ENCODE measurements around the gene PCAT7. TPM values are rescaled to one million over a fixed set of nuclear protein-coding genes. Genes with fewer than 3 reads are reported as not detected.
A peak's percentile ranks its signal among the peaks of the same experiment; 100 is the strongest.

Gene PCAT7
- total RNA-seq, 1 donor from 2014 or later, result 0.35 TPM

DNA sequence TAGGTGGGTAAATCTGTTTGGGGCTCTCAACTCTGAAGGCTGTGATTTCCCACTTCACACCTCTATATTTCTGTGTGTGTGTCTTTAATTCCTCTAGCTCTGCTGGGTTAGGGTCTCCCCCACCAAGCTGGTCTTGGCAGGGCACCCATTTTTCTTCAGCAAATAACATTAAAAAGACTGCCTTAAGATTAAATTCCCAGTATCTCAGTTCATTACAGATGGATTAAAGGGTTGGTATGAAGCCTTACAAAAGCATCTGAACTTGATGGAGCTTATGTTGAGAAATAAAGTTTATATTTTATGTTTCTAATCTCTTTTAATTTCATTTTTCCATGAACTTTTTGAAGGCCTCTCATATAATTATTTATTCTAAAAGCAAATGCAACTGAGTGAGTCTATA is 11.7 kb downstream of the PCAT7 start:
- intact Hi-C loops (cut with DNase I), result no loop called here
- no peak for DNase-seq
- H3K9me3 ChIP-seq, result no peaks in the 10 kb centered on the region
- H3K4me1 ChIP-seq, result no peaks in the 10 kb centered on the region
- H3K4me3 ChIP-seq, result no peak overlapping the region
- no peak overlapping the region for H3K27ac ChIP-seq
- no peaks in the 10 kb centered on the region for H3K36me3 ChIP-seq
- ATAC-seq, result no peak
- no peaks in the 10 kb centered on the region for H3K27me3 ChIP-seq
- TF ChIP-seq, protein P1, sequence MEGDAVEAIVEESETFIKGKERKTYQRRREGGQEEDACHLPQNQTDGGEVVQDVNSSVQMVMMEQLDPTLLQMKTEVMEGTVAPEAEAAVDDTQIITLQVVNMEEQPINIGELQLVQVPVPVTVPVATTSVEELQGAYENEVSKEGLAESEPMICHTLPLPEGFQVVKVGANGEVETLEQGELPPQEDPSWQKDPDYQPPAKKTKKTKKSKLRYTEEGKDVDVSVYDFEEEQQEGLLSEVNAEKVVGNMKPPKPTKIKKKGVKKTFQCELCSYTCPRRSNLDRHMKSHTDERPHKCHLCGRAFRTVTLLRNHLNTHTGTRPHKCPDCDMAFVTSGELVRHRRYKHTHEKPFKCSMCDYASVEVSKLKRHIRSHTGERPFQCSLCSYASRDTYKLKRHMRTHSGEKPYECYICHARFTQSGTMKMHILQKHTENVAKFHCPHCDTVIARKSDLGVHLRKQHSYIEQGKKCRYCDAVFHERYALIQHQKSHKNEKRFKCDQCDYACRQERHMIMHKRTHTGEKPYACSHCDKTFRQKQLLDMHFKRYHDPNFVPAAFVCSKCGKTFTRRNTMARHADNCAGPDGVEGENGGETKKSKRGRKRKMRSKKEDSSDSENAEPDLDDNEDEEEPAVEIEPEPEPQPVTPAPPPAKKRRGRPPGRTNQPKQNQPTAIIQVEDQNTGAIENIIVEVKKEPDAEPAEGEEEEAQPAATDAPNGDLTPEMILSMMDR (IDR thresholded peaks at IDR 0.05), result no peak

DNA sequence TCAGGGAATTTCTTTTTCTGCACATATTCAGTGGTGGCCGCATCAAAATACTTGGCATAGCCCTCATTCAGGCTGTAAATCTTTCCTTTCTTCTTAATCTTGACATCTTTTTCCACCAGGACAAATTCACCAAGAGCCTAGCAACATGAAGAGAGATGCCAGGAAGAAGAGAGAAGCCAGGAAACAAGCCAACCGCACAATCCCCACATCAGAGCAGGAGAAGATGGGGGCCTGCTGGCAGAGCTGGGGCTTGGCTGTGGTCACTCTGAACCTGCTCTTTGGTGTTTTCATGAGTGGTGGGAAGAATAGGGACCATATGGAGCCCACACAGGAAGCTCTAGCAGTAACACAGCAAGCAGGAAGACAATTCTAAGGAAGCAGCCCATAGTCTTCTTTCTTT is 12.4 kb downstream of the PCAT7 start:
- no peak overlapping the region for H3K27ac ChIP-seq
- no peak for ATAC-seq
- H3K4me3 ChIP-seq, result no peak overlapping the region
- H3K9me3 ChIP-seq, result no peaks in the 10 kb centered on the region
- TF ChIP-seq, protein P1 (IDR thresholded peaks at IDR 0.05), result no peak
- H3K27me3 ChIP-seq, result no peaks in the 10 kb centered on the region
- DNase-seq, result no peak
- intact Hi-C loops (cut with DNase I), result no loop called here
- H3K4me1 ChIP-seq, result no peaks in the 10 kb centered on the region
- no peaks in the 10 kb centered on the region for H3K36me3 ChIP-seq

- H3K4me3 ChIP-seq, result no peak overlapping the region
- H3K27ac ChIP-seq, result no peak overlapping the region
- H3K36me3 ChIP-seq, result no peaks in the 10 kb centered on the region
- intact Hi-C loops (cut with DNase I), result no loop called here
- TF ChIP-seq, protein P1 (IDR thresholded peaks at IDR 0.05), result no peak
- ATAC-seq (no peak), DNase-seq (no peak)
- no peaks in the 10 kb centered on the region for H3K9me3 ChIP-seq
- H3K4me1 ChIP-seq, result no peaks in the 10 kb centered on the region
- no peaks in the 10 kb centered on the region for H3K27me3 ChIP-seq
Measured at GRCh38 chr9:94568250-94568889, 13.5 kb downstream of the PCAT7 start.

DNA sequence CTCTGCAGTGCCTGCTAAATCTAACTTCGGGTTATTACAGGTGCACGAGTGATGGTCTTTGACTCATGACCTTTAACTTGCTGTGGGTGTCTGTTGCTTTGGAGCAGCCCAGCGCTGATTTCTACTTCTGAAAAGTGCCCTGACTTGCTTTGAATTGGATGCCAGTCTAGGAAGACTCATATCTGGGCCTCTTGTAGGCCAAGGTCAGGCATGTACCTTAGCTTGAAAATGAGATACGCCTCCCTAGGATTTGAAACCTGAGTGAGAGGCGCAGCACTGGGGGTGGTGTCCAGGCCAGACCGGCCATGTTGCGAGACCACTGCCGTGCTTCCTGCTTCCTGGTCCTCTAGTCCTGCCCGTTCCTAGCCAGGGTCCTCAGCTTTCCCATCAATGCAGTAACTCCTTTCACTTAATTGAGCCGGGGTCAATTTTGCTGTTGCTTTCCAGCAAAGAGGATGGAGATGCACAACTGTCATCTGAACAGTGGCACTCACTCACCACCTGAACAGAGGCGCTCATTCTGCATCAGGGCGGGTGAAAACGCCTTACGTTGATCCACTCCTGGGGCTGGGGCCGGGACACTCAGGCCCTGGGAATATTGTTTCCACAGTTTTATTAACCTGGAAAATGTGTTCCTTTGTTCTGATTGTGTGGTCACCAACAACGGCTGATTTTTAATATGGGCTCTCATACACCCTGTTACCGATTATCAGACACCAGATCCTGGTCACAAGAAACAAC is 14.3 kb downstream of the PCAT7 start:
- ATAC-seq, result no peak

DNA sequence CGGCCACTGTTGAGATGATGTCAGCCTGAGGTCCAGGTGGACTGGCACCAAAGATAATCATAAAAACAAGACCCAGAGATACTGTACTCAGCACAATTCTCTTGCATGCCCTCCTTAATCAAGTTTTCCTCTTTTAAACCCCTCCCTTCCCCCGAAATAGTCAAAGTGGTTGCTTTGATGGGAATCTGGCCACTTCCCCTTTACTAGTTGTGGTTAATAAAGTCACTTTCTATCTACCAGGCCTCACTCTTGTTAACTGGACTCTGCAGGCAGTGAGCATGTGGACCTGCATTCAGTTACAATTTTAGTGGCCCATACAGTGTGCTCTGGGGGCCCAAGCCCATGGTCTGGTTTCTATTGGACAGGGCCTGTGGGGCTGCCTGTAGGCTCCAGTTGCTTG is 21.2 kb downstream of the PCAT7 start:
- H3K36me3 ChIP-seq, result no peaks in the 10 kb centered on the region
- H3K4me3 ChIP-seq, result no peak overlapping the region
- TF ChIP-seq, protein P1 (IDR thresholded peaks at IDR 0.05), result no peak
- H3K9me3 ChIP-seq, result no peaks in the 10 kb centered on the region
- DNase-seq, result no peak
- no peaks in the 10 kb centered on the region for H3K27me3 ChIP-seq
- H3K27ac ChIP-seq, result no peak overlapping the region
- ATAC-seq, result peak; percentile 73
- H3K4me1 ChIP-seq, result no peaks in the 10 kb centered on the region
- intact Hi-C loops (cut with DNase I), result no loop called here

More for the DNA sequence above, 14.3 kb downstream of the PCAT7 start:
- H3K9me3 ChIP-seq, result no peaks in the 10 kb centered on the region
- TF ChIP-seq, protein P1 (IDR thresholded peaks at IDR 0.05), result no peak
- H3K4me3 ChIP-seq, result no peak overlapping the region
- H3K36me3 ChIP-seq, result no peaks in the 10 kb centered on the region
- no peak for DNase-seq
- H3K4me1 ChIP-seq, result no peaks in the 10 kb centered on the region
- no peak overlapping the region for H3K27ac ChIP-seq
- H3K27me3 ChIP-seq, result no peaks in the 10 kb centered on the region
- intact Hi-C loops (cut with DNase I), result no loop called here

Measured in upper lobe of right lung (tissue), 1 donor.